H1 (cell line): ENCODE measurements around the gene GALNT4. TPM values are rescaled to one million over a fixed set of nuclear protein-coding genes. Genes with fewer than 3 reads are reported as not detected.

Source experiments
- CTCF ChIA-PET: fragments of 300-600 bp; sonication (Branson Sonifier 250); formaldehyde crosslinking; loops from one replicate; lab custom pipeline; 2021; ENCODE audit not compliant: partially characterized antibody; lab: Charles Lee
- POLR2A ChIA-PET: fragments of 300-600 bp; sonication (Branson Sonifier 250); formaldehyde crosslinking; loops from one replicate; lab custom pipeline; 2021; ENCODE audit warnings: inconsistent platforms; ENCODE audit not compliant: partially characterized antibody; lab: Charles Lee
- DNase-seq, 2 experiments: peaks; one replicate each; pipeline versions ENCODE4 v3.0.0 to v3.0.0-alpha.2; 2010 to 2022; ENCODE audit warnings: low spot score in 2 of 2, low read depth in 1 of 2, mixed read lengths in 1 of 2
- FAIRE-seq: peaks from 2 replicates; lab custom pipeline; 2011; peaks lifted over from hg19 to GRCh38; lab: Jason Lieb, UNC
- H2AFZ ChIP-seq: 2 replicates; pipeline ENCODE4 v1.8.1; 2012; ENCODE audit warnings: low read length, inconsistent platforms
- H2AK5ac ChIP-seq: 2 replicates; pipeline ENCODE4 v1.6.1; 2013; ENCODE audit warnings: low read depth, low read length
- H2BK120ac ChIP-seq: replicated peaks from 2 replicates; pipeline ENCODE3; 2013; ENCODE audit warnings: low read depth, low read length, inconsistent platforms
- H2BK12ac ChIP-seq: 2 replicates; pipeline ENCODE4 v1.6.1; 2013; ENCODE audit warnings: low read depth, low read length
- H2BK15ac ChIP-seq: 2 replicates; pipeline ENCODE4 v1.6.1; 2013; ENCODE audit warnings: low read length
- H2BK20ac ChIP-seq: 2 replicates; pipeline ENCODE4 v1.6.1; 2013; ENCODE audit warnings: low read length
- H2BK5ac ChIP-seq: 2 replicates; pipeline ENCODE4 v1.6.1; 2013; ENCODE audit warnings: low read depth, low read length
- H3K14ac ChIP-seq: 2 replicates; pipeline ENCODE4 v1.6.1; 2013; ENCODE audit warnings: inconsistent platforms; ENCODE audit not compliant: insufficient read length
- H3K18ac ChIP-seq: 2 replicates; pipeline ENCODE4 v1.6.1; 2013; ENCODE audit warnings: low read length; ENCODE audit errors: extremely low read depth
- H3K23ac ChIP-seq: 2 replicates; pipeline ENCODE4 v1.6.1; 2013; ENCODE audit warnings: inconsistent platforms; ENCODE audit not compliant: insufficient read length
- H3K23me2 ChIP-seq: 2 replicates; pipeline ENCODE4 v1.6.1; 2013; ENCODE audit warnings: low read depth, low read length
- H3K27ac ChIP-seq: 2 replicates; pipeline ENCODE4 v1.6.1; 2011; ENCODE audit warnings: low read depth, low read length, inconsistent platforms
- H3K27me3 ChIP-seq, 4 experiments: replicated peaks in 1 of 4; 1 replicate in 1 of 4; 2 replicates in 3 of 4; pipeline versions ENCODE4 v1.6.1 to v1.8.1; 2011 to 2013; ENCODE audit warnings: low read length in 3 of 4, mild to moderate bottlenecking in 3 of 4, inconsistent platforms in 2 of 4, mixed read lengths in 2 of 4, moderate library complexity in 1 of 4; ENCODE audit not compliant: control insufficient read depth in 3 of 4, insufficient read depth in 3 of 4; ENCODE audit errors: extremely low read depth in 1 of 4
- H3K36me3 ChIP-seq, 4 experiments: 2 replicates each; pipeline versions ENCODE4 v1.6.1 to v1.8.1; 2011 to 2013; ENCODE audit warnings: mild to moderate bottlenecking in 4 of 4, low read length in 3 of 4, moderate library complexity in 2 of 4, control low read depth in 1 of 4, inconsistent platforms in 1 of 4; ENCODE audit not compliant: insufficient read depth in 4 of 4, control insufficient read depth in 2 of 4
- H3K4ac ChIP-seq: replicated peaks from 2 replicates; pipeline ENCODE3; 2013; ENCODE audit warnings: low read length, low read depth, mixed read lengths, inconsistent platforms; ENCODE audit not compliant: insufficient read length
- H3K4me1 ChIP-seq, 4 experiments: replicated peaks in 1 of 4; 1 replicate in 1 of 4; 2 replicates in 3 of 4; pipeline versions ENCODE4 v1.6.1 to v1.8.1; 2011 to 2013; ENCODE audit warnings: low read length in 3 of 4, inconsistent platforms in 2 of 4, mixed read lengths in 1 of 4; ENCODE audit not compliant: insufficient read depth in 4 of 4, control insufficient read depth in 3 of 4
- H3K4me2 ChIP-seq, 2 experiments: 2 replicates each; pipeline versions ENCODE4 v1.6.1 to v1.8.1; 2011 to 2013; ENCODE audit warnings: low read depth in 2 of 2, low read length in 2 of 2, control low read depth in 1 of 2, inconsistent platforms in 1 of 2, mild to moderate bottlenecking in 1 of 2; ENCODE audit not compliant: insufficient read depth in 1 of 2
- H3K4me3 ChIP-seq, 4 experiments: fragments of 200-600, 300-600 bp in 1 of 4; sonication (generic), shearing (Covaris generic), sonication (Bioruptor Twin) in 1 of 4; 2 replicates each; pipeline versions ENCODE4 v1.5.1 to v1.8.1; 2011 to 2016; ENCODE audit warnings: low read length in 4 of 4, low read depth in 3 of 4, control low read depth in 2 of 4, inconsistent platforms in 2 of 4, mild to moderate bottlenecking in 2 of 4, mixed read lengths in 1 of 4, moderate library complexity in 1 of 4; ENCODE audit not compliant: insufficient read depth in 2 of 4; ENCODE audit errors: extremely low read depth in 1 of 4
- H3K56ac ChIP-seq: replicated peaks from 2 replicates; pipeline ENCODE3; 2013; ENCODE audit warnings: low read depth, mild to moderate bottlenecking, mixed read lengths, low read length, inconsistent platforms; ENCODE audit not compliant: insufficient read length
- H3K79me1 ChIP-seq: 2 replicates; pipeline ENCODE4 v1.6.1; 2013; ENCODE audit warnings: low read depth, low read length, control low read depth
- H3K79me2 ChIP-seq, 2 experiments: 2 replicates each; pipeline versions ENCODE4 v1.6.1 to v1.8.1; 2012 to 2013; ENCODE audit warnings: low read length in 2 of 2, mild to moderate bottlenecking in 2 of 2, inconsistent platforms in 1 of 2; ENCODE audit not compliant: insufficient read depth in 2 of 2, control insufficient read depth in 1 of 2
- H3K9ac ChIP-seq, 4 experiments: replicated peaks in 1 of 4; 1 replicate in 1 of 4; 2 replicates in 3 of 4; pipeline versions ENCODE4 v1.6.1 to v1.8.1; 2011 to 2013; ENCODE audit warnings: low read depth in 3 of 4, low read length in 3 of 4, control low read depth in 2 of 4, mild to moderate bottlenecking in 2 of 4, moderate library complexity in 2 of 4, inconsistent platforms in 1 of 4; ENCODE audit errors: extremely low read depth in 1 of 4
- H3K9me3 ChIP-seq, 2 experiments: 2 replicates each; pipeline versions ENCODE4 v1.6.1 to v1.8.1; 2012 to 2013; ENCODE audit warnings: mild to moderate bottlenecking in 2 of 2, moderate library complexity in 2 of 2, control low read depth in 1 of 2, inconsistent platforms in 1 of 2, low read depth in 1 of 2, low read length in 1 of 2, mixed read lengths in 1 of 2; ENCODE audit not compliant: insufficient read depth in 2 of 2
- H4K20me1 ChIP-seq, 2 experiments: replicated peaks in 1 of 2; 2 replicates each; pipeline versions ENCODE3 to v1.8.1; 2011 to 2013; ENCODE audit warnings: inconsistent platforms in 2 of 2, low read length in 2 of 2, mild to moderate bottlenecking in 1 of 2; ENCODE audit not compliant: insufficient read depth in 2 of 2, control insufficient read depth in 1 of 2
- H4K5ac ChIP-seq: 2 replicates; pipeline ENCODE4 v1.6.1; 2013; ENCODE audit warnings: low read length, low read depth, mixed read lengths, inconsistent platforms; ENCODE audit not compliant: insufficient read length
- H4K8ac ChIP-seq: 2 replicates; pipeline ENCODE4 v1.8.0; 2013; ENCODE audit warnings: mild to moderate bottlenecking, moderate library complexity, low read length, inconsistent platforms; ENCODE audit not compliant: insufficient read depth; ENCODE audit errors: extremely low read depth
- H4K91ac ChIP-seq: replicated peaks from 2 replicates; pipeline ENCODE3; 2013; ENCODE audit warnings: low read length, mixed read lengths, inconsistent platforms; ENCODE audit not compliant: insufficient read length
- CBX5 ChIP-seq: fragments of 300-800, 300-1000 bp; sonication (generic); IDR thresholded peaks from 2 replicates; pipeline ENCODE4 v1.7.1; 2016; ENCODE audit warnings: antibody characterized with exemption, low read length, low read depth
- EGR1 ChIP-seq: IDR thresholded peaks from 2 replicates; pipeline ENCODE4 v1.6.1; 2011; ENCODE audit warnings: low read depth, low read length, borderline replicate concordance
- EP300 ChIP-seq, 2 experiments: IDR thresholded peaks; 1 replicate in 1 of 2; 2 replicates in 1 of 2; pipeline ENCODE4 v1.6.1; 2011 to 2012; ENCODE audit warnings: low read depth in 2 of 2, low read length in 2 of 2, mild to moderate bottlenecking in 2 of 2, borderline replicate concordance in 1 of 2, inconsistent platforms in 1 of 2, moderate library complexity in 1 of 2
- EZH2 ChIP-seq: fragments of 200-600 bp; sonication (generic); IDR thresholded peaks from 2 replicates; pipeline ENCODE4 v1.7.1; 2012; ENCODE audit warnings: low read depth, mild to moderate bottlenecking, moderate library complexity, low read length, inconsistent platforms; ENCODE audit not compliant: severe bottlenecking
- GABPA ChIP-seq: IDR thresholded peaks from 2 replicates; pipeline ENCODE4 v1.6.1; 2011; ENCODE audit warnings: mild to moderate bottlenecking, low read length, moderate library complexity, borderline replicate concordance; ENCODE audit not compliant: insufficient read depth
- HDAC2 ChIP-seq, 2 experiments: fragments of 300-600 bp in 1 of 2; sonication (generic) in 1 of 2; IDR thresholded peaks; 2 replicates each; pipeline ENCODE4 v1.6.1; 2011 to 2012; ENCODE audit warnings: low read depth in 2 of 2, low read length in 2 of 2, mild to moderate bottlenecking in 2 of 2, moderate library complexity in 2 of 2, borderline replicate concordance in 1 of 2, inconsistent platforms in 1 of 2
- RNF2 ChIP-seq: fragments of 200-900, 300-1000 bp; sonication (generic); IDR thresholded peaks from 2 replicates; pipeline ENCODE4 v1.7.1; 2016; ENCODE audit warnings: borderline replicate concordance, low read depth, mild to moderate bottlenecking, antibody characterized with exemption, low read length; ENCODE audit not compliant: poor library complexity, severe bottlenecking; ENCODE audit errors: missing control alignments
- SIN3A ChIP-seq, 2 experiments: IDR thresholded peaks in 1 of 2; conservative IDR thresholded peaks in 1 of 2; 2 replicates each; pipeline ENCODE4 v1.6.1; 2011 to 2012; ENCODE audit warnings: low read length in 2 of 2, improper control_type of control experiment in 1 of 2, low read depth in 1 of 2, mild to moderate bottlenecking in 1 of 2
- SRF ChIP-seq: IDR thresholded peaks from 2 replicates; pipeline ENCODE4 v1.6.1; 2011; ENCODE audit warnings: mild to moderate bottlenecking, low read depth, low read length, moderate library complexity
- TAF7 ChIP-seq: optimal IDR thresholded peaks from 2 replicates; pipeline ENCODE3; 2011; ENCODE audit warnings: low read depth, mild to moderate bottlenecking, inconsistent platforms, low read length, moderate library complexity, borderline replicate concordance
- WGBS, 2 experiments: shearing (Covaris generic) in 1 of 2; methylation state at CpG; one replicate each; pipeline versions ENCODE4 v1.1.6 to v1.1.7; 2013 to 2015; ENCODE audit warnings: low lambda C conversion rate in 2 of 2, mixed read lengths in 2 of 2, inconsistent platforms in 1 of 2, low coverage in 1 of 2, missing lambda C conversion rate in 1 of 2; ENCODE audit not compliant: insufficient replicate concordance in 2 of 2, insufficient coverage in 1 of 2, insufficient read length in 1 of 2; ENCODE audit errors: extremely low coverage in 1 of 2, missing lambda C conversion rate in 1 of 2; 5-methylcytosine and 5-hydroxymethylcytosine counted together
- polyA plus RNA-seq, 7 experiments: library from polyadenylated mRNA; depleted of rRNA in 3 of 7; stranded (reverse) in 5 of 7; unstranded in 2 of 7; fragments of >200 nt in 5 of 7; fragments of 200-250 nt in 2 of 7; gene quantifications; 1 replicate in 5 of 7; 2 replicates in 1 of 7; 4 replicates in 1 of 7; pipeline versions ENCODE4 v1.2.1 to v1.2.3, GENCODE V29; 2011 to 2013; ENCODE audit warnings: missing spikeins in 2 of 7, mixed read lengths in 2 of 7
- total RNA-seq: library from RNA; stranded (reverse); fragmentation: NEBNext Ultra II Directional; extraction: Animal tissue kit (Norgen Biotek cat#: 25700); gene quantifications from 2 replicates; pipeline ENCODE4 v1.2.1, GENCODE V29; 2021

Gene GALNT4
- total and polyA plus RNA-seq, 2 of the 8 experiments (the other 6 are each of a cell fraction or from before 2014, with no cell fraction given): 0.45 to 3.3 TPM

- Histone ChIP-seq H4K5ac (no peak overlapping the region), H4K8ac (no peak overlapping the region), H3K18ac (no peak overlapping the region), H2AK5ac (no peak overlapping the region), H3K23ac (no peak overlapping the region), H3K79me2 (no peaks in the 10 kb centered on the region), H2BK5ac (no peak overlapping the region), H2BK12ac (no peak overlapping the region), H3K27me3 (no peaks in the 10 kb centered on the region), H3K14ac (no peak overlapping the region), H3K4me2 (no peak overlapping the region), H4K91ac (no peak overlapping the region), H3K56ac (no peak overlapping the region), H3K27ac (no peak overlapping the region), H2BK15ac (no peak overlapping the region), H3K4ac (no peak overlapping the region), H2AFZ (no peak overlapping the region), H3K9ac (no peak overlapping the region), H4K20me1 (no peaks in the 10 kb centered on the region), H3K4me3 (no peak overlapping the region), H3K4me1 (no peaks in the 10 kb centered on the region), H3K36me3 (no peaks in the 10 kb centered on the region), H3K23me2 (no peaks in the 10 kb centered on the region), H2BK120ac (no peak overlapping the region), H2BK20ac (no peak overlapping the region), H3K9me3 (no peaks in the 10 kb centered on the region), H3K79me1 (no peaks in the 10 kb centered on the region)
- no peak for DNase-seq
- TF ChIP-seq EZH2 (no peak), GABPA (no peak), CBX5 (no peak), HDAC2 (IDR thresholded peaks at IDR 0.05; ENCODE audit: borderline replicate concordance in 1 of 2, low read depth in 2 of 2, low read length in 2 of 2) (no peak), SRF (no peak), RNF2 (no peak), EGR1 (no peak), SIN3A (conservative IDR thresholded peaks at IDR 0.05 in 1 of 2, IDR thresholded peaks at IDR 0.05 in 1 of 2; ENCODE audit: low read depth in 1 of 2, low read length in 2 of 2) (no peak), TAF7 (no peak), EP300 (IDR thresholded peaks at IDR 0.05; ENCODE audit: borderline replicate concordance in 1 of 2, low read depth in 2 of 2, low read length in 2 of 2) (no peak)
- CTCF ChIA-PET: interaction anchor here (0.6 kb wide), 1 partner anchor 692 kb away, joined by 3 read pairs; no protein-coding TSS in a partner anchor
- WGBS, 2 experiments: 93% methylated on average over 2 of the region's 2 CpGs; no CpG with 5 or more reads in 1 of the 2 experiments
- FAIRE-seq: no peak
- POLR2A ChIA-PET: interaction anchor here (0.6 kb wide), 1 partner anchor 97 kb away, joined by 3 read pairs; no protein-coding TSS in a partner anchor
Measured at GRCh38 chr12:89551747-89552146, 27.2 kb upstream of the GALNT4 start.
